Testis (tissue), 2 donors: ENCODE results near the gene TFCP2.

ENCODE experiments used
- CTCF ChIP-seq, 3 experiments: fragments of 450-650 bp in 2 of 3; fragments of 200-600 bp in 1 of 3; sonication (generic) in 1 of 3; IDR thresholded peaks; one replicate each; pipeline ENCODE4 v1.5.1; 2016 to 2019; ENCODE audit warnings: antibody characterized with exemption in 3 of 3, mild to moderate bottlenecking in 2 of 3, moderate library complexity in 1 of 3
- POLR2A ChIP-seq: fragments of 450-650 bp; IDR thresholded peaks from one replicate; pipeline ENCODE4 v1.6.1; 2017; ENCODE audit warnings: antibody characterized with exemption, mild to moderate bottlenecking, moderate library complexity

GRCh38 chr12:51128919-51129318 is 44.0 kb downstream of the TFCP2 start:
- TF ChIP-seq CTCF (IDR thresholded peaks at IDR 0.05): no peak
- no peak for TF ChIP-seq POLR2A
